Activated naive CD4-positive, alpha-beta T cell treated with anti-CD3 and anti-CD28 coated beads, Interleukin-2, amount 10 ng/mL, durations not matched to agents 7 days and 5 days (primary cell): ENCODE measurements around the gene UBE3D.
"Not testable (repeated sequence)": the region's sequence is repeated elsewhere in the genome, so short reads cannot be mapped to it uniquely, and the experiment has no call there.

Source experiments
- CTCF ChIA-PET: fragments of 350-600 bp; sonication (Branson Sonifier 250); formaldehyde crosslinking; loops from one replicate; lab custom pipeline; 2021; ENCODE audit warnings: antibody characterized with exemption; lab: Charles Lee
- DNase-seq: peaks from one replicate; pipeline ENCODE4 v3.0.0-alpha.2; 2020
- H3K27ac Mint-ChIP-seq: one replicate; pipeline ENCODE4 v1.8.0; 2021; ENCODE audit warnings: mild to moderate bottlenecking, moderate library complexity, mixed read lengths
- H3K27me3 Mint-ChIP-seq: one replicate; pipeline ENCODE4 v1.8.0; 2021; ENCODE audit warnings: mild to moderate bottlenecking, mixed read lengths
- H3K36me3 Mint-ChIP-seq: one replicate; pipeline ENCODE4 v1.8.0; 2021; ENCODE audit warnings: mixed read lengths
- H3K4me1 Mint-ChIP-seq: one replicate; pipeline ENCODE4 v1.8.0; 2021; ENCODE audit warnings: mixed read lengths
- H3K4me3 Mint-ChIP-seq: one replicate; pipeline ENCODE4 v1.8.0; 2021; ENCODE audit warnings: mild to moderate bottlenecking, moderate library complexity, mixed read lengths
- H3K9me3 Mint-ChIP-seq: one replicate; pipeline ENCODE4 v1.8.0; 2021; ENCODE audit warnings: mixed read lengths

Gene UBE3D

GRCh38 chr6:82904860-82905259, 160.8 kb downstream of the UBE3D start:
- Mint-ChIP-seq H3K9me3 (no peaks in the 10 kb centered on the region), H3K36me3 (no peaks in the 10 kb centered on the region), H3K27me3 (no peaks in the 10 kb centered on the region), H3K4me1 (no peaks in the 10 kb centered on the region), H3K27ac (no peak overlapping the region), H3K4me3 (no peak overlapping the region)
- CTCF ChIA-PET = no interaction called here
- no peak for DNase-seq

GRCh38 chr6:82904257-82904656, 161.4 kb downstream of the UBE3D start:
- Mint-ChIP-seq H3K27me3 (no peaks in the 10 kb centered on the region), H3K27ac (no peak overlapping the region), H3K4me3 (no peak overlapping the region), H3K36me3 (no peaks in the 10 kb centered on the region), H3K4me1 (no peaks in the 10 kb centered on the region), H3K9me3 (no peaks in the 10 kb centered on the region)
- DNase-seq = no peak
- CTCF ChIA-PET = no interaction called here

GRCh38 chr6:82902290-82902689, 163.4 kb downstream of the UBE3D start:
- no peak overlapping the region for H3K4me3 Mint-ChIP-seq
- DNase-seq = no peak
- no peaks in the 10 kb centered on the region for H3K9me3 Mint-ChIP-seq
- no peak overlapping the region for H3K27ac Mint-ChIP-seq
- H3K36me3 Mint-ChIP-seq = no peaks in the 10 kb centered on the region
- no peaks in the 10 kb centered on the region for H3K4me1 Mint-ChIP-seq
- CTCF ChIA-PET = no interaction called here
- H3K27me3 Mint-ChIP-seq = no peaks in the 10 kb centered on the region

GRCh38 chr6:82894653-82895259, 170.9 kb downstream of the UBE3D start:
- CTCF ChIA-PET = no interaction called here
- DNase-seq = no peak
- no peak overlapping the region for H3K27ac Mint-ChIP-seq
- H3K4me3 Mint-ChIP-seq = no peak overlapping the region
- H3K27me3 Mint-ChIP-seq = no peaks in the 10 kb centered on the region
- H3K4me1 Mint-ChIP-seq = no peaks in the 10 kb centered on the region
- no peaks in the 10 kb centered on the region for H3K9me3 Mint-ChIP-seq
- no peaks in the 10 kb centered on the region for H3K36me3 Mint-ChIP-seq

- Mint-ChIP-seq H3K27me3 (no peaks in the 10 kb centered on the region), H3K27ac (no peak overlapping the region), H3K36me3 (no peaks in the 10 kb centered on the region), H3K9me3 (no peaks in the 10 kb centered on the region), H3K4me1 (no peaks in the 10 kb centered on the region), H3K4me3 (no peak overlapping the region)
- no peak for DNase-seq
- CTCF ChIA-PET = no interaction called here
These were observed 171.6 kb downstream of the UBE3D start for GRCh38 chr6:82893889-82894652.

- DNase-seq, H3K27ac Mint-ChIP-seq, H3K4me3 Mint-ChIP-seq, H3K27me3 Mint-ChIP-seq, H3K9me3 Mint-ChIP-seq, CTCF ChIA-PET, H3K4me1 Mint-ChIP-seq, H3K36me3 Mint-ChIP-seq: not testable (repeated sequence)
These were observed 174.1 kb downstream of the UBE3D start for GRCh38 chr6:82891503-82891902.

GRCh38 chr6:82891076-82891475, 174.6 kb downstream of the UBE3D start:
- Mint-ChIP-seq H3K4me3 (no peak overlapping the region), H3K4me1 (no peaks in the 10 kb centered on the region)

GRCh38 chr6:82890240-82890639, 175.4 kb downstream of the UBE3D start:
- H3K4me3 Mint-ChIP-seq = no peak overlapping the region
- no peaks in the 10 kb centered on the region for H3K9me3 Mint-ChIP-seq
- H3K27me3 Mint-ChIP-seq = no peaks in the 10 kb centered on the region
- no peak for DNase-seq
- CTCF ChIA-PET = no interaction called here
- no peaks in the 10 kb centered on the region for H3K36me3 Mint-ChIP-seq
- H3K4me1 Mint-ChIP-seq = no peaks in the 10 kb centered on the region
- no peak overlapping the region for H3K27ac Mint-ChIP-seq

More at GRCh38 chr6:82891076-82891475, 174.6 kb downstream of the UBE3D start:
- DNase-seq = no peak
- CTCF ChIA-PET = no interaction called here
- Mint-ChIP-seq H3K36me3 (no peaks in the 10 kb centered on the region), H3K27ac (no peak overlapping the region), H3K27me3 (no peaks in the 10 kb centered on the region), H3K9me3 (no peaks in the 10 kb centered on the region)

GRCh38 chr6:82889143-82889542, 176.5 kb downstream of the UBE3D start:
- CTCF ChIA-PET = no interaction called here
- DNase-seq = no peak
- Mint-ChIP-seq H3K36me3 (no peaks in the 10 kb centered on the region), H3K9me3 (no peaks in the 10 kb centered on the region), H3K4me1 (no peaks in the 10 kb centered on the region), H3K27me3 (no peaks in the 10 kb centered on the region), H3K4me3 (no peak overlapping the region), H3K27ac (no peak overlapping the region)

- H3K4me3 Mint-ChIP-seq = no peak overlapping the region
- H3K27me3 Mint-ChIP-seq = peaks cover 5% of the 10 kb centered on the region
These were observed 183.1 kb downstream of the UBE3D start for GRCh38 chr6:82882363-82883023.

GRCh38 chr6:82881519-82881918, 184.1 kb downstream of the UBE3D start:
- Mint-ChIP-seq H3K9me3 (no peaks in the 10 kb centered on the region), H3K27me3 (peaks cover 5% of the 10 kb centered on the region), H3K36me3 (no peaks in the 10 kb centered on the region), H3K4me1 (no peaks in the 10 kb centered on the region), H3K27ac (no peak overlapping the region), H3K4me3 (no peak overlapping the region)
- CTCF ChIA-PET = no interaction called here
- no peak for DNase-seq

More at GRCh38 chr6:82882363-82883023, 183.1 kb downstream of the UBE3D start:
- no peak for DNase-seq
- CTCF ChIA-PET = no interaction called here
- Mint-ChIP-seq H3K27ac (no peak overlapping the region), H3K4me1 (no peaks in the 10 kb centered on the region), H3K36me3 (no peaks in the 10 kb centered on the region), H3K9me3 (no peaks in the 10 kb centered on the region)

GRCh38 chr6:82878812-82879211, 186.8 kb downstream of the UBE3D start:
- no peaks in the 10 kb centered on the region for H3K36me3 Mint-ChIP-seq
- no peaks in the 10 kb centered on the region for H3K4me1 Mint-ChIP-seq
- peaks cover 5% of the 10 kb centered on the region for H3K27me3 Mint-ChIP-seq
- no peak for DNase-seq
- CTCF ChIA-PET = no interaction called here
- no peak overlapping the region for H3K27ac Mint-ChIP-seq
- no peaks in the 10 kb centered on the region for H3K9me3 Mint-ChIP-seq
- no peak overlapping the region for H3K4me3 Mint-ChIP-seq

- no peak overlapping the region for H3K27ac Mint-ChIP-seq
- H3K27me3 Mint-ChIP-seq = peaks cover 5% of the 10 kb centered on the region
- no peaks in the 10 kb centered on the region for H3K4me1 Mint-ChIP-seq
- no peak for DNase-seq
- CTCF ChIA-PET = no interaction called here
- H3K9me3 Mint-ChIP-seq = no peaks in the 10 kb centered on the region
- no peak overlapping the region for H3K4me3 Mint-ChIP-seq
- no peaks in the 10 kb centered on the region for H3K36me3 Mint-ChIP-seq
These were observed 188.1 kb downstream of the UBE3D start for GRCh38 chr6:82877213-82878195.

GRCh38 chr6:82875573-82876185, 190.0 kb downstream of the UBE3D start:
- no peak overlapping the region for H3K27ac Mint-ChIP-seq
- H3K36me3 Mint-ChIP-seq = no peaks in the 10 kb centered on the region
- H3K9me3 Mint-ChIP-seq = no peaks in the 10 kb centered on the region

More at GRCh38 chr6:82875573-82876185, 190.0 kb downstream of the UBE3D start:
- Mint-ChIP-seq H3K4me3 (no peak overlapping the region), H3K4me1 (no peaks in the 10 kb centered on the region), H3K27me3 (no peaks in the 10 kb centered on the region)
- CTCF ChIA-PET = no interaction called here
- no peak for DNase-seq
